HTR-8/SVneo (cell line): ENCODE data around the gene TSEN2.

Experiments used
- DNase-seq: peaks from one replicate; pipeline ENCODE4 v3.0.0; 2011; ENCODE audit warnings: low spot score, mixed read lengths; ENCODE audit not compliant: insufficient read length
- FAIRE-seq: peaks from 2 replicates; lab custom pipeline; 2011; peaks lifted over from hg19 to GRCh38; lab: Jason Lieb, UNC

Gene TSEN2

DNA sequence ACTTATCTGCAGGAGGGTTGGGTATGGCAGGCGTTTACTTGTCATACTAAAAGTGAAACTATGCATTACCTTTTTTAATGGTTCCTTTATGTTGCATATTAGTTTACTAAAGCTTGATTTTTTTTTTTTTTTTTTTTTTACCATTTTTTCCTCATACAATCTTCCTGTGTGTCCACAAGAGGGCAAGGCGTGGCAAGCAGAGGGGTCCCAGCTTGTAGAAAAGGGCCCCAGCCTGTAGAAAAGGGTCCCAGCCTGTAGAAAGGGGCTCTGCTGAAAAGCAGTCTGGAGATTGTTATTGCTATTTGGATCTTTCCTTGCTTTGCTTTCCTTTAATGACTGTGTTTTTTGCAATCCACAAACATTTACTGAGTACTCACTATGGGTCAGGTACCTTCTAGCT lies 94.5 kb downstream of the TSEN2 start:
- FAIRE-seq (no peak), DNase-seq (no peak)

GRCh38 chr3:12579456-12579855 lies 95.2 kb downstream of the TSEN2 start:
- FAIRE-seq, result no peak
- no peak for DNase-seq

- DNase-seq (no peak), FAIRE-seq (no peak)
Observed at GRCh38 chr3:12579905-12580304, 95.6 kb downstream of the TSEN2 start.

DNA sequence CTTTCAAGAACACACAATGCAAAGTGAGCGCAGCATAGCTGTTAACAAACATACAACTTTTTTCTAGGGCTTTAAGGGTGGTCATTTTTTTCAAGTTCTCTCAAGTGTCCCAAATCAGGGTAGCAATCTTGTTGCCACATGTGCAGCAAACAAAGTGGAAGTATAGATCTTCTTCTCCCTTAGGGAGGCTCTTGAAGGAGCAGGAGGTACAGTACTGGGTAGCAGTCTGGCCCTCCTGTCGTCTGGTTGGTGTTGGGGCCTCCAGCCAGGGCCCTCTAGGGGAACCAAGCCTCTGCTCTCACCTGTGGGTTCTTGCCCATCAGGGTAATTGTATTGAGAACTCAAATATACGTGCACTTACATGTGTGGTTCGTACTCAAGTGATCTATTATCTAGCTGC lies 98.5 kb downstream of the TSEN2 start:
- DNase-seq (no peak), FAIRE-seq (no peak)
